Measurements from ENCODE around the gene ARL4A. TPM values are rescaled to one million over a fixed set of nuclear protein-coding genes. Genes with fewer than 3 reads are reported as not detected.
A peak's percentile ranks its signal among the peaks of the same experiment; 100 is the strongest.

The ARL4A gene
- total and polyA plus RNA-seq, 2 of the 13 experiments (the other 11 are each of a cell fraction or from before 2014, with no cell fraction given), result 10.8 to 25.6 TPM

DNA sequence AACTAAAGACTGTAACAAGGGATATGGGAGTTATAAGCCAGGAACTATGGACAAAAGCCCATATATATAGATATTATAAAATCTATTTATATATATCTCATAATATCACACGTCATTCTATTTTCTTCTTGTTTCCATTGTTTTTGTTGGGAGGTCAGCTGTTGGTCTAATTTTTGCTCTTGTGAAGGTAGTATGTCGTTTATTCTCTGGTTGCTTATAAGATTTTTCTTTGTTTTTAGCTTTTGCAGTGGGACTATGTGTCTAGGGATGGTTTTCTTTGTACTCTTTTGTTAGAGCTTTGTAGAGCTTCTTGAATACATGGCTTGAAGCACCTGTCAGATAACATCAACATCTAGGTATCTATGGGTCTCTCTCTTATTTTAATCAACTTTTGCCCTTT, 14.0 kb downstream of the ARL4A start:
- H3K4me3 ChIP-seq (replicated peaks in 1 of 3; ENCODE audit: insufficient read depth in 1 of 3, low read depth in 2 of 3, low read length in 3 of 3), result no peak overlapping the region
- intact Hi-C loops (cut with micrococcal nuclease; ENCODE audit: unreplicated experiment) (no loop called here), in situ Hi-C loops (cut with HindIII; ENCODE audit: extremely low pct_ligation_motif_present, low pct_unique_long_range_greater_than_20kb) (no loop called here)
- CTCF ChIA-PET (ENCODE audit: low intra/inter-chr PET ratio, low total read pairs), result no interaction called here
- TF ChIP-seq FOSL1 (CRISPR knock-in tag; IDR thresholded peaks at IDR 0.05; ENCODE audit: borderline replicate concordance) (no peak), ZNF317 (CRISPR knock-in tag; IDR thresholded peaks at IDR 0.05) (peak; percentile 97)
- BruUV-seq (replicated peaks), result no TSS peak
- FAIRE-seq (no peak), ATAC-seq (no peak), DNase-seq (ENCODE audit: low spot score) (no peak)
- no peaks in the 10 kb centered on the region for H3K79me2 ChIP-seq (ENCODE audit: insufficient read depth, low read length)
- H3K27ac ChIP-seq (ENCODE audit: extremely low read length, insufficient read depth, low read length), result no peak overlapping the region
- no peaks in the 10 kb centered on the region for H3K4me1 ChIP-seq (ENCODE audit: insufficient read depth, low read length)
- POLR2A ChIA-PET, result no interaction called here
- no peaks in the 10 kb centered on the region for H4K20me1 ChIP-seq (ENCODE audit: insufficient read depth, low read length)
- no peaks in the 10 kb centered on the region; a peak in 1 of 5 replicates for H3K27me3 ChIP-seq (ENCODE audit: control insufficient read depth in 1 of 2, insufficient read depth in 2 of 2, low read length in 2 of 2)
- peaks cover 6% of the 10 kb centered on the region; the same call in 1 of the 2 replicates for H3K9me3 ChIP-seq (ENCODE audit: low read length)
- no peaks in the 10 kb centered on the region for H3K36me3 ChIP-seq (replicated peaks in 1 of 2; ENCODE audit: control insufficient read depth in 1 of 2, insufficient read depth in 2 of 2, low read length in 2 of 2)
- H3K4me2 ChIP-seq (ENCODE audit: low read depth, low read length), result no peak overlapping the region
- H2AFZ ChIP-seq (ENCODE audit: low read length), result no peak overlapping the region
- 51% methylated on average over 2 of the region's 2 CpGs for WGBS (ENCODE audit: low lambda C conversion rate)
- H3K9ac ChIP-seq (ENCODE audit: insufficient read depth, low read depth, low read length), result no peak overlapping the region

DNA sequence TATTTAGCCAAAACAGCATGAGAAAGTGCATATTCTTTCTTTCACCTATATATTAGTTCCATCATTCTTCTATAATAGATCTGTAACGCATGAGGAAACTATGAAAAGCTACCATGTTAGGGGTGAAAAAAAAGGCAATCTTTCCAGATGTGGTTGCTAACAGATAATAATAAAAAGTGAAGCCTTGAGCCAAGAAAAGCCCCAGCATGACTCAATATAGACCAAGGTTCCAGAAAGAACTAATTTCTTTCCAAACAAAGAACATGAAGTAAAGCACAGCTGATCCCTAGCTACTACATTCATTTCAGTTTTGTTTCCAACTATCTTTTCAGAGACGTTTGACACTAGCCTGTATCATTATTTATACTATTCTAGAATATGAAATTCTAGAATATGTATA, 16.4 kb downstream of the ARL4A start:
- FAIRE-seq (no peak), ATAC-seq (no peak), DNase-seq (ENCODE audit: low spot score) (no peak)
- no peaks in the 10 kb centered on the region; a peak in 1 of 5 replicates for H3K27me3 ChIP-seq (ENCODE audit: control insufficient read depth in 1 of 2, insufficient read depth in 2 of 2, low read length in 2 of 2)
- no peak overlapping the region for H3K9ac ChIP-seq (ENCODE audit: insufficient read depth, low read depth, low read length)
- peaks cover 6% of the 10 kb centered on the region; the same call in 1 of the 2 replicates for H3K9me3 ChIP-seq (ENCODE audit: low read length)
- no peaks in the 10 kb centered on the region for H4K20me1 ChIP-seq (ENCODE audit: insufficient read depth, low read length)
- intact Hi-C loops (cut with micrococcal nuclease; ENCODE audit: unreplicated experiment), result no loop called here
- ChIA-PET CTCF (ENCODE audit: low intra/inter-chr PET ratio, low total read pairs) (no interaction called here), POLR2A (no interaction called here)
- in situ Hi-C loops (cut with HindIII; ENCODE audit: extremely low pct_ligation_motif_present, low pct_unique_long_range_greater_than_20kb), result no loop called here
- H3K79me2 ChIP-seq (ENCODE audit: insufficient read depth, low read length), result no peaks in the 10 kb centered on the region
- H3K36me3 ChIP-seq (replicated peaks in 1 of 2; ENCODE audit: control insufficient read depth in 1 of 2, insufficient read depth in 2 of 2, low read length in 2 of 2), result no peaks in the 10 kb centered on the region
- H3K4me2 ChIP-seq (ENCODE audit: low read depth, low read length), result no peak overlapping the region
- H3K4me1 ChIP-seq (ENCODE audit: insufficient read depth, low read length), result no peaks in the 10 kb centered on the region
- H2AFZ ChIP-seq (ENCODE audit: low read length), result no peak overlapping the region
- 92% methylated on average over 2 of the region's 2 CpGs for WGBS (ENCODE audit: low lambda C conversion rate)
- no TSS peak for BruUV-seq (replicated peaks)
- no peak overlapping the region for H3K4me3 ChIP-seq (replicated peaks in 1 of 3; ENCODE audit: insufficient read depth in 1 of 3, low read depth in 2 of 3, low read length in 3 of 3)
- no peak overlapping the region for H3K27ac ChIP-seq (ENCODE audit: extremely low read length, insufficient read depth, low read length)
- TF ChIP-seq ZNF337 (CRISPR knock-in tag; IDR thresholded peaks at IDR 0.05; ENCODE audit: borderline replicate concordance, low read depth) (no peak), SP1 (IDR thresholded peaks at IDR 0.05) (no peak), SP1 (CRISPR knock-in tag; IDR thresholded peaks at IDR 0.05) (no peak), MXD4 (CRISPR knock-in tag; IDR thresholded peaks at IDR 0.05) (no peak), FOSL1 (CRISPR knock-in tag; IDR thresholded peaks at IDR 0.05; ENCODE audit: borderline replicate concordance) (no peak), ZKSCAN1 (IDR thresholded peaks at IDR 0.05; ENCODE audit: low read length) (no peak), MED13 (CRISPR knock-in tag; IDR thresholded peaks at IDR 0.05) (no peak), ZNF773 (CRISPR knock-in tag; IDR thresholded peaks at IDR 0.05; ENCODE audit: borderline replicate concordance) (no peak), SMARCC2 (IDR thresholded peaks at IDR 0.05) (no peak), ZNF790 (CRISPR knock-in tag; IDR thresholded peaks at IDR 0.05; ENCODE audit: borderline replicate concordance) (no peak), ZKSCAN8 (CRISPR knock-in tag; IDR thresholded peaks at IDR 0.05; ENCODE audit: borderline replicate concordance) (no peak)
- TF ChIP-seq, protein P1, sequence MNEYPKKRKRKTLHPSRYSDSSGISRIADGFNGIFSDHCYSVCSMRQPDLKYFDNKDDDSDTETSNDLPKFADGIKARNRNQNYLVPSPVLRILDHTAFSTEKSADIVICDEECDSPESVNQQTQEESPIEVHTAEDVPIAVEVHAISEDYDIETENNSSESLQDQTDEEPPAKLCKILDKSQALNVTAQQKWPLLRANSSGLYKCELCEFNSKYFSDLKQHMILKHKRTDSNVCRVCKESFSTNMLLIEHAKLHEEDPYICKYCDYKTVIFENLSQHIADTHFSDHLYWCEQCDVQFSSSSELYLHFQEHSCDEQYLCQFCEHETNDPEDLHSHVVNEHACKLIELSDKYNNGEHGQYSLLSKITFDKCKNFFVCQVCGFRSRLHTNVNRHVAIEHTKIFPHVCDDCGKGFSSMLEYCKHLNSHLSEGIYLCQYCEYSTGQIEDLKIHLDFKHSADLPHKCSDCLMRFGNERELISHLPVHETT (CRISPR knock-in tag; conservative IDR thresholded peaks at IDR 0.05), result no peak
- TF ChIP-seq, protein P2, sequence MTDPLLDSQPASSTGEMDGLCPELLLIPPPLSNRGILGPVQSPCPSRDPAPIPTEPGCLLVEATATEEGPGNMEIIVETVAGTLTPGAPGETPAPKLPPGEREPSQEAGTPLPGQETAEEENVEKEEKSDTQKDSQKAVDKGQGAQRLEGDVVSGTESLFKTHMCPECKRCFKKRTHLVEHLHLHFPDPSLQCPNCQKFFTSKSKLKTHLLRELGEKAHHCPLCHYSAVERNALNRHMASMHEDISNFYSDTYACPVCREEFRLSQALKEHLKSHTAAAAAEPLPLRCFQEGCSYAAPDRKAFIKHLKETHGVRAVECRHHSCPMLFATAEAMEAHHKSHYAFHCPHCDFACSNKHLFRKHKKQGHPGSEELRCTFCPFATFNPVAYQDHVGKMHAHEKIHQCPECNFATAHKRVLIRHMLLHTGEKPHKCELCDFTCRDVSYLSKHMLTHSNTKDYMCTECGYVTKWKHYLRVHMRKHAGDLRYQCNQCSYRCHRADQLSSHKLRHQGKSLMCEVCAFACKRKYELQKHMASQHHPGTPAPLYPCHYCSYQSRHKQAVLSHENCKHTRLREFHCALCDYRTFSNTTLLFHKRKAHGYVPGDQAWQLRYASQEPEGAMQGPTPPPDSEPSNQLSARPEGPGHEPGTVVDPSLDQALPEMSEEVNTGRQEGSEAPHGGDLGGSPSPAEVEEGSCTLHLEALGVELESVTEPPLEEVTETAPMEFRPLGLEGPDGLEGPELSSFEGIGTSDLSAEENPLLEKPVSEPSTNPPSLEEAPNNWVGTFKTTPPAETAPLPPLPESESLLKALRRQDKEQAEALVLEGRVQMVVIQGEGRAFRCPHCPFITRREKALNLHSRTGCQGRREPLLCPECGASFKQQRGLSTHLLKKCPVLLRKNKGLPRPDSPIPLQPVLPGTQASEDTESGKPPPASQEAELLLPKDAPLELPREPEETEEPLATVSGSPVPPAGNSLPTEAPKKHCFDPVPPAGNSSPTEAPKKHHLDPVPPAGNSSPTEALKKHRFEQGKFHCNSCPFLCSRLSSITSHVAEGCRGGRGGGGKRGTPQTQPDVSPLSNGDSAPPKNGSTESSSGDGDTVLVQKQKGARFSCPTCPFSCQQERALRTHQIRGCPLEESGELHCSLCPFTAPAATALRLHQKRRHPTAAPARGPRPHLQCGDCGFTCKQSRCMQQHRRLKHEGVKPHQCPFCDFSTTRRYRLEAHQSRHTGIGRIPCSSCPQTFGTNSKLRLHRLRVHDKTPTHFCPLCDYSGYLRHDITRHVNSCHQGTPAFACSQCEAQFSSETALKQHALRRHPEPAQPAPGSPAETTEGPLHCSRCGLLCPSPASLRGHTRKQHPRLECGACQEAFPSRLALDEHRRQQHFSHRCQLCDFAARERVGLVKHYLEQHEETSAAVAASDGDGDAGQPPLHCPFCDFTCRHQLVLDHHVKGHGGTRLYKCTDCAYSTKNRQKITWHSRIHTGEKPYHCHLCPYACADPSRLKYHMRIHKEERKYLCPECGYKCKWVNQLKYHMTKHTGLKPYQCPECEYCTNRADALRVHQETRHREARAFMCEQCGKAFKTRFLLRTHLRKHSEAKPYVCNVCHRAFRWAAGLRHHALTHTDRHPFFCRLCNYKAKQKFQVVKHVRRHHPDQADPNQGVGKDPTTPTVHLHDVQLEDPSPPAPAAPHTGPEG (CRISPR knock-in tag; IDR thresholded peaks at IDR 0.05), result no peak

Data from HepG2 (cell line).